Caco-2 (cell line): Measurements from ENCODE around the gene SUMO3. TPM values are rescaled to one million over a fixed set of nuclear protein-coding genes. Genes with fewer than 3 reads are reported as not detected.

Source experiments
- BruUV-seq: library from RNA; stranded (reverse); fragments of 400-500 nt; replicated peaks from 2 replicates; lab custom pipeline; 2021; lab: Mats Ljungman, UMichigan
- CTCF ChIA-PET: fragments of 300-600 bp; sonication (Branson Sonifier 250); formaldehyde crosslinking; loops from one replicate; lab custom pipeline; 2022; ENCODE audit warnings: antibody characterized with exemption; lab: Charles Lee
- POLR2A ChIA-PET: fragments of 300-600 bp; sonication (Branson Sonifier 250); formaldehyde crosslinking; loops from one replicate; lab custom pipeline; 2022; ENCODE audit warnings: antibody characterized with exemption; lab: Charles Lee
- DNase-seq, 2 experiments: peaks; one replicate each; pipeline versions ENCODE4 v3.0.0 to v3.0.0-alpha.2; 2020 to 2022
- H3K27me3 ChIP-seq: replicated peaks from 2 replicates; pipeline ENCODE4 v1.6.0; 2011; ENCODE audit warnings: low read length; ENCODE audit not compliant: control insufficient read depth, insufficient read depth
- H3K36me3 ChIP-seq: 2 replicates; pipeline ENCODE4 v1.5.1; 2011; ENCODE audit warnings: low read length; ENCODE audit not compliant: control insufficient read depth, insufficient read depth
- H3K4me1 ChIP-seq: fragments of 250-450 bp; sonication (Bioruptor Pico); 2 replicates; pipeline ENCODE4 v1.5.1; 2020; ENCODE audit warnings: mild to moderate bottlenecking
- H3K4me3 ChIP-seq: 2 replicates; pipeline ENCODE4 v1.5.1; 2011; ENCODE audit warnings: low read depth, mild to moderate bottlenecking, control low read depth, low read length
- H3K9me3 ChIP-seq: fragments of 250-450 bp; sonication (Bioruptor Pico); 2 replicates; pipeline ENCODE4 v1.5.1; 2020; ENCODE audit warnings: mild to moderate bottlenecking, moderate library complexity
- H3K27ac Mint-ChIP-seq: one replicate; pipeline ENCODE4 v1.8.0; 2022; ENCODE audit warnings: mixed read lengths; ENCODE audit not compliant: unreplicated experiment
- H3K27me3 Mint-ChIP-seq: one replicate; pipeline ENCODE4 v1.8.0; 2022; ENCODE audit warnings: mixed read lengths; ENCODE audit not compliant: insufficient read depth, unreplicated experiment
- H3K36me3 Mint-ChIP-seq: one replicate; pipeline ENCODE4 v1.8.0; 2022; ENCODE audit warnings: mild to moderate bottlenecking, mixed read lengths; ENCODE audit not compliant: insufficient read depth, unreplicated experiment
- H3K4me1 Mint-ChIP-seq: one replicate; pipeline ENCODE4 v1.8.0; 2022; ENCODE audit warnings: low read depth, mixed read lengths; ENCODE audit not compliant: unreplicated experiment
- H3K4me3 Mint-ChIP-seq: one replicate; pipeline ENCODE4 v1.8.0; 2022; ENCODE audit warnings: mild to moderate bottlenecking, moderate library complexity, mixed read lengths; ENCODE audit not compliant: unreplicated experiment
- H3K9me3 Mint-ChIP-seq: one replicate; pipeline ENCODE4 v1.8.0; 2022; ENCODE audit warnings: mixed read lengths; ENCODE audit not compliant: unreplicated experiment
- intact Hi-C: fragments of 100-400 bp; cut with micrococcal nuclease; formaldehyde crosslinking; loops from one replicate; pipeline ENCODE4 v1.10.0; 2022; ENCODE audit not compliant: unreplicated experiment
- total RNA-seq: library from RNA; stranded (reverse); gene quantifications from 2 replicates; pipeline ENCODE4 v1.2.3, GENCODE V29; 2022
- TF ChIP-seq, protein P1 (sequence below), 2 experiments: fragments of 200-600 bp in 1 of 2; IDR thresholded peaks; 1 replicate in 1 of 2; 2 replicates in 1 of 2; pipeline versions ENCODE4 v1.5.1 to v1.8.0; 2011 to 2022; ENCODE audit warnings: antibody characterized with exemption in 1 of 2, control low read depth in 1 of 2, inconsistent platforms in 1 of 2, low read depth in 1 of 2, low read length in 1 of 2, mild to moderate bottlenecking in 1 of 2, moderate library complexity in 1 of 2; ENCODE audit not compliant: insufficient read depth in 1 of 2, severe bottlenecking in 1 of 2, unreplicated experiment in 1 of 2

The SUMO3 gene
- total RNA-seq, 1 experiment from 2014 or later, result 118 TPM

DNA sequence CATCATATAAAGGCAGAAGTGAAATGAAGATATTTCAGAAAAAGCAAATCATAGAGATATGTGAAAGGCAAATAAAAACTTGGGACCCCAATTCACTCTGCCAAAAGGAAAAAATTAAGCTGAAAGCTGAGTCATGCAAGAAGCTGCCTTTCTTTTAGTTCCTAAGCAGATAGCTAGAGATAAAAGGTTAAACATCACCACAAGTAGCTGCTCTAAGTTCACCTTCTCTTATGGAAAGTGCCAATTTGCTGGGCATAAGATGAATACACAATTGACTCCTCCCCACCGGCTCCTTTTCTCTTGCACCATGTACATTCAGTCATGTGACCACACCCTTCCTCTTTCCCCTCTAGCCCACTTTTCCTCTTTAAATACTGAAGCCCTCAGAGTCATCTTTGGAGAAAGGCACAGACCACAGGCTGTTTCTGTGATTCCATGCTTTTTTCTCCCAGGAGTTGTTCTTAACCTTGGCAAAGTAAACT, 5.4 kb upstream of the SUMO3 start:
- ChIA-PET CTCF (no interaction called here), POLR2A (interaction anchor here (0.6 kb wide), 1 partner anchor 484 kb away, joined by 4 read pairs; the partner anchor contains the start of gene CFAP410)
- H3K9me3 Mint-ChIP-seq, result peaks cover 55% of the 10 kb centered on the region
- no peak overlapping the region for H3K4me3 ChIP-seq
- H3K27ac Mint-ChIP-seq, result no peak overlapping the region
- peaks cover 10% of the 10 kb centered on the region; the same call in 1 of the 2 replicates for H3K4me1 ChIP-seq
- intact Hi-C loops, result no loop called here
- no peak overlapping the region for H3K4me3 Mint-ChIP-seq
- peaks cover 32% of the 10 kb centered on the region for H3K36me3 Mint-ChIP-seq
- H3K9me3 ChIP-seq, result peaks cover 37% of the 10 kb centered on the region
- no peaks in the 10 kb centered on the region for H3K27me3 ChIP-seq
- no TSS peak for BruUV-seq
- H3K36me3 ChIP-seq, result no peaks in the 10 kb centered on the region
- TF ChIP-seq, protein P1, sequence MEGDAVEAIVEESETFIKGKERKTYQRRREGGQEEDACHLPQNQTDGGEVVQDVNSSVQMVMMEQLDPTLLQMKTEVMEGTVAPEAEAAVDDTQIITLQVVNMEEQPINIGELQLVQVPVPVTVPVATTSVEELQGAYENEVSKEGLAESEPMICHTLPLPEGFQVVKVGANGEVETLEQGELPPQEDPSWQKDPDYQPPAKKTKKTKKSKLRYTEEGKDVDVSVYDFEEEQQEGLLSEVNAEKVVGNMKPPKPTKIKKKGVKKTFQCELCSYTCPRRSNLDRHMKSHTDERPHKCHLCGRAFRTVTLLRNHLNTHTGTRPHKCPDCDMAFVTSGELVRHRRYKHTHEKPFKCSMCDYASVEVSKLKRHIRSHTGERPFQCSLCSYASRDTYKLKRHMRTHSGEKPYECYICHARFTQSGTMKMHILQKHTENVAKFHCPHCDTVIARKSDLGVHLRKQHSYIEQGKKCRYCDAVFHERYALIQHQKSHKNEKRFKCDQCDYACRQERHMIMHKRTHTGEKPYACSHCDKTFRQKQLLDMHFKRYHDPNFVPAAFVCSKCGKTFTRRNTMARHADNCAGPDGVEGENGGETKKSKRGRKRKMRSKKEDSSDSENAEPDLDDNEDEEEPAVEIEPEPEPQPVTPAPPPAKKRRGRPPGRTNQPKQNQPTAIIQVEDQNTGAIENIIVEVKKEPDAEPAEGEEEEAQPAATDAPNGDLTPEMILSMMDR (IDR thresholded peaks at IDR 0.05; ENCODE audit: insufficient read depth in 1 of 2, low read depth in 1 of 2, low read length in 1 of 2, severe bottlenecking in 1 of 2, unreplicated experiment in 1 of 2), result no peak
- H3K4me1 Mint-ChIP-seq, result no peaks in the 10 kb centered on the region
- no peak for DNase-seq
- no peaks in the 10 kb centered on the region for H3K27me3 Mint-ChIP-seq

DNA sequence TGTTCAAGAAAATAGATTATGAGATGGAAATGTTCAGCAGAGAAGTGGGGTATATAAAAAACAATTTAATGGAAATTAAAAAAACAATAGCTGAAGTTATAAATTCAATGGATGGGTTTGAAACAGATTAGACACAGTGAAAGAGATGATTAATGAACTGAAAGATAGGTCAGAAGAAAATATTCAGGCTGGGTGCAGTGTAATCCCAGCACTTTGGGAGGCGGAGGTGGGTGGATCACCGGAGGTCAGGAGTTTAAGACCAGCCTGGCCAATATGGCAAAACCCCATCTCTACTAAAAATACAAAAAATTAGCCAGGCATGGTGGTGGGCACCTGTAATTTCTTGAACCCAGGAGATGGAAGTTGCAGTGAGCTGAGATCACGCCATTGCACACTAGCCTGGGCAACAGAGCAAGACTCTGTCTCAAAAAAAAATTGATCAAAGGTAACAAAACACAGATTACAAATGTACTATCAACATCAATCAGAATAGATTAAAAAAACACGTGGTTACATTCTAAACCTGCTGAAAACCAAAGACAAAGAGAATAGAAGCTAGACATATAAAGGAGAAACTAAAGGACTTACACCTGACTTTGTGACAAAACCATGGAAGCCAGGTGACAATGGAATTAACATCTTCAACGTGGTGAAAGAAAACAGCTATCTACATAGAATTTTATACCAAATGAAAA, 4.8 kb upstream of the SUMO3 start:
- no peaks in the 10 kb centered on the region for H3K4me1 Mint-ChIP-seq
- BruUV-seq, result no TSS peak
- intact Hi-C loops, result no loop called here
- ChIA-PET CTCF (no interaction called here), POLR2A (no interaction called here)
- peaks cover 49% of the 10 kb centered on the region for H3K9me3 Mint-ChIP-seq
- no peak overlapping the region for H3K4me3 Mint-ChIP-seq
- Histone ChIP-seq H3K4me3 (no peak overlapping the region), H3K4me1 (peaks cover 10% of the 10 kb centered on the region; the same call in 1 of the 2 replicates), H3K36me3 (no peaks in the 10 kb centered on the region), H3K9me3 (peaks cover 37% of the 10 kb centered on the region), H3K27me3 (no peaks in the 10 kb centered on the region)
- TF ChIP-seq, protein P1 (IDR thresholded peaks at IDR 0.05; ENCODE audit: insufficient read depth in 1 of 2, low read depth in 1 of 2, low read length in 1 of 2, severe bottlenecking in 1 of 2, unreplicated experiment in 1 of 2), result no peak
- H3K36me3 Mint-ChIP-seq, result peaks cover 30% of the 10 kb centered on the region
- no peak overlapping the region for H3K27ac Mint-ChIP-seq
- no peaks in the 10 kb centered on the region for H3K27me3 Mint-ChIP-seq
- no peak for DNase-seq

DNA sequence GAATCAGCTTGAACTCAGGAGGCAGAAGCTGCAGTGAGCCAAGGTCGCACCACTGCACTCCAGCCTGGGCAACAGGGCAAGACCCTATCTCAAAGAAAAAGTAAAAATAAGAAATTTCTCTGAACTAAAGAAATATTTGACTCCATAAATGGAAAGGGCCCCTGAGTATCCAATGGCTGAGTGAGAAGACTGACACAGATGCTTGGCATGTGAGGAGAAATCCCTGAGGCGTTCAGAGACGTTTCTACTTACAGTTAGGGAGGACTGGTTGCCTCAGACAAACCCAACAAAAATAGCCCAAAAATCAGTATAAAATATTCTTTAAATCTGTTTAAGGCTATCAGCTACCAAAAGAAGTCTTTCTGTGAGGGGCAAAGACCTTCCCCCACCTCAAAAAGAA, 3.0 kb upstream of the SUMO3 start:
- DNase-seq, result no peak
- CTCF ChIA-PET, result no interaction called here
- H3K36me3 ChIP-seq, result no peaks in the 10 kb centered on the region
- POLR2A ChIA-PET, result no interaction called here
- Mint-ChIP-seq H3K36me3 (peaks cover 42% of the 10 kb centered on the region), H3K27ac (no peak overlapping the region), H3K27me3 (no peaks in the 10 kb centered on the region), H3K9me3 (peaks cover 33% of the 10 kb centered on the region), H3K4me3 (no peak overlapping the region), H3K4me1 (peaks cover 5% of the 10 kb centered on the region)
- H3K4me3 ChIP-seq, result no peak overlapping the region
- H3K27me3 ChIP-seq, result no peaks in the 10 kb centered on the region
- BruUV-seq, result no TSS peak
- H3K9me3 ChIP-seq, result peaks cover 37% of the 10 kb centered on the region
- TF ChIP-seq, protein P1 (IDR thresholded peaks at IDR 0.05; ENCODE audit: insufficient read depth in 1 of 2, low read depth in 1 of 2, low read length in 1 of 2, severe bottlenecking in 1 of 2, unreplicated experiment in 1 of 2), result no peak
- peaks cover 15% of the 10 kb centered on the region for H3K4me1 ChIP-seq
- intact Hi-C loops, result no loop called here
